Measurements from ENCODE around the gene COG8.

Gene COG8

GRCh38 chr16:69320740-69321073 lies 18.7 kb downstream of the COG8 start:
- H3K36me3 Mint-ChIP-seq (ENCODE audit: low read depth): peaks cover 53% of the 10 kb centered on the region
- H3K27me3 Mint-ChIP-seq (ENCODE audit: low read depth): no peaks in the 10 kb centered on the region
- no peak overlapping the region for H3K27ac Mint-ChIP-seq
- H3K4me1 Mint-ChIP-seq: no peaks in the 10 kb centered on the region
- TF ChIP-seq CTCF (IDR thresholded peaks at IDR 0.05; ENCODE audit: unreplicated experiment in 3 of 3): no peak
- no peak overlapping the region for H3K4me3 Mint-ChIP-seq
- H3K9me3 Mint-ChIP-seq: no peaks in the 10 kb centered on the region

- Mint-ChIP-seq H3K27ac (no peak overlapping the region), H3K4me1 (no peaks in the 10 kb centered on the region), H3K36me3 (ENCODE audit: low read depth) (peaks cover 56% of the 10 kb centered on the region), H3K27me3 (ENCODE audit: low read depth) (no peaks in the 10 kb centered on the region), H3K4me3 (no peak overlapping the region), H3K9me3 (no peaks in the 10 kb centered on the region)
- TF ChIP-seq CTCF (IDR thresholded peaks at IDR 0.05; ENCODE audit: unreplicated experiment in 3 of 3): no peak
These were observed 19.3 kb downstream of the COG8 start for GRCh38 chr16:69319826-69320739.

GRCh38 chr16:69319381-69319780 lies 20.0 kb downstream of the COG8 start:
- Mint-ChIP-seq H3K27ac (no peak overlapping the region), H3K27me3 (ENCODE audit: low read depth) (no peaks in the 10 kb centered on the region), H3K4me3 (no peak overlapping the region), H3K4me1 (no peaks in the 10 kb centered on the region), H3K36me3 (ENCODE audit: low read depth) (peaks cover 55% of the 10 kb centered on the region), H3K9me3 (no peaks in the 10 kb centered on the region)
- no peak for TF ChIP-seq CTCF (IDR thresholded peaks at IDR 0.05; ENCODE audit: unreplicated experiment in 3 of 3)

GRCh38 chr16:69318911-69319289 lies 20.5 kb downstream of the COG8 start:
- Mint-ChIP-seq H3K4me1 (no peaks in the 10 kb centered on the region), H3K27me3 (ENCODE audit: low read depth) (no peaks in the 10 kb centered on the region), H3K9me3 (no peaks in the 10 kb centered on the region), H3K4me3 (no peak overlapping the region), H3K36me3 (ENCODE audit: low read depth) (peaks cover 59% of the 10 kb centered on the region), H3K27ac (no peak overlapping the region)
- no peak for TF ChIP-seq CTCF (IDR thresholded peaks at IDR 0.05; ENCODE audit: unreplicated experiment in 3 of 3)

GRCh38 chr16:69318177-69318910 lies 21.0 kb downstream of the COG8 start:
- no peak for TF ChIP-seq CTCF (IDR thresholded peaks at IDR 0.05; ENCODE audit: unreplicated experiment in 3 of 3)
- no peaks in the 10 kb centered on the region for H3K4me1 Mint-ChIP-seq
- H3K4me3 Mint-ChIP-seq: no peak overlapping the region
- H3K36me3 Mint-ChIP-seq (ENCODE audit: low read depth): peaks cover 64% of the 10 kb centered on the region
- no peaks in the 10 kb centered on the region for H3K9me3 Mint-ChIP-seq
- H3K27me3 Mint-ChIP-seq (ENCODE audit: low read depth): no peaks in the 10 kb centered on the region
- H3K27ac Mint-ChIP-seq: no peak overlapping the region
